GM18951 (cell line): ENCODE results near the gene LEKR1.

Experiments
- POLR2A ChIP-seq: IDR thresholded peaks from 4 replicates; pipeline ENCODE4 v1.6.1; 2011; ENCODE audit warnings: mild to moderate bottlenecking; ENCODE audit not compliant: insufficient read length, insufficient read depth; ENCODE audit errors: extremely low read depth
- in situ Hi-C: fragments of 300-500 bp; cut with MboI; formaldehyde crosslinking; loops from one replicate; pipeline ENCODE4 v1.12.0; 2022; ENCODE audit warnings: low sequenced_read_pairs, mixed read lengths, inconsistent platforms; ENCODE audit not compliant: unreplicated experiment

LEKR1 gene

DNA sequence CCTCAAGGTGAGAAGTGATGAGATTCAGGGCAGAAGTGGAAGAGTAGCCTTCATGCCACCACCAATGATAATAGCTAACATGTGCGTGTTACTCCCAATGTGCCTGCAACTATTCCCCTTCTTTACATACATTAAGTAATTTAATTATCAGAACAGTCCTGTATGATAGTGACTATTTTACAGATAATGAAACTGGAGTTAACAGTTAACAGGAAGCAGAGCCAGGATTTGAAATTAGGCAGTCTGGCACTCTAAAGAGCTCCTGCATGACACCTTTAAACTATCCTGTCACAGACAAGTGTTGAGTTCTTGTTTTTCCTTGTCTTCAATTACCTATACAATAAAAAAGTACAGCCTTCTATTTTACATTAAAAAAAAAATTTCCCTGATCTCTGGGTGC lies 148.8 kb downstream of the LEKR1 start:
- in situ Hi-C loops, result no loop called here
- TF ChIP-seq POLR2A, result no peak

DNA sequence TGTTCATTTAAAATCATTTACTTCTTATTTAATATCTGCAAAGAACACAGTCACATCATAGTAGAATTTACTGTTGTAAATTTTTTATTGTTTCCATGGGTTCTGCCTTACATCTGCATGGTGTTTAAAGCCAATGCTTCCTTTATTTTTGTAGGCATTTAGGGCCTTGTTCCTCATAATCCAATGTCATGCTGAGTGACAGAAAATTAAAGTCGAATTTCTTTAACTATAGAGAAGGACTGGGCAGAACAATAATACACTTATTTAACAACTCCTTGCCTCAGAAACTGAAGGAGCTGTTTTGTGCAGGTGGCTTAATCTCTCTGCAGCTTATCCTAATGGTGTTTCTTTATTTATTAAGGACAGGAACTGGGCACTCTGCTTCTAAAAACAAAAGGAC lies 149.6 kb downstream of the LEKR1 start:
- TF ChIP-seq POLR2A, result no peak
- in situ Hi-C loops, result no loop called here

DNA sequence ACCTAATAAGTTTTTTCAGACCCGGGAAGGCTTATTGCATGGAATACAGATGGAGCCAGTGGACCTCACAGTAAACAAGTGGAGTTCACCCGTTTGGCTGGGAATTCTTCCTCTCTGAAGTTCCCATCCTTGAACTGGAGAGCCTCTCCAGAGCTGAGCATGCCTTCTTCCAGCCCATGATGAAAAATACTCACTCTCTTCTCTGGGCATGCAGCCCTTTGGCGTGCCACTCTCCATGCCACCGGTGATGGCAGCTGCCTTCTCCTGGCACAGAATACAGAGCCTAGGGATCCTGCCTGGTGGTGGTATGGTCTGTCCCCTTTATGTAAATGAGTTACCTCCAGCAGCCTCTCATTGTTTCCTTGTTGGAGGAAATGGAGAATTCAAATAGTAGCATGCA lies 150.8 kb downstream of the LEKR1 start:
- in situ Hi-C loops, result no loop called here
- no peak for TF ChIP-seq POLR2A

DNA sequence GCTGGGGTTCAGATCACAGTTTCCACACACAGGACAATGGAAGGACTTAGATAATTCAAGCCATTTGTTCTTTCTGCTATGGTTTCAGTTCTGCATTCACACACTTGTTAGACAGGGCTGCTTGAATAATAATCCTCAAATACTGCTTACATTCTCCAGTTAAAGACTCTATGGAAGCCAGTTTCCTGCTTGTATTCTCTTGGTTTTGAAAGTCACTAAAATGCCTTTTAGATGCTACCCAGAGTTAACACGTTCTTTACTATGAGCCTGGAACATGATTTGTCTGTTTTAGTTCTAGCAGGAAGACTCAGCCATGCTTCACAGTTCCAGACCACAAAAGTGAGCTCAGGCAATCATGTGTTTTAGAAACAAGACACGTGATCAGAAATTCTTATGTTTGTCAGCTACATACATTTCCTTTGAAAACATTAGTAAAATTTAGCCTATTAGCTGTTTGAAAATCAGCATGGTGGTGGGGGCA lies 152.4 kb downstream of the LEKR1 start:
- TF ChIP-seq POLR2A, result no peak
- in situ Hi-C loops, result no loop called here

DNA sequence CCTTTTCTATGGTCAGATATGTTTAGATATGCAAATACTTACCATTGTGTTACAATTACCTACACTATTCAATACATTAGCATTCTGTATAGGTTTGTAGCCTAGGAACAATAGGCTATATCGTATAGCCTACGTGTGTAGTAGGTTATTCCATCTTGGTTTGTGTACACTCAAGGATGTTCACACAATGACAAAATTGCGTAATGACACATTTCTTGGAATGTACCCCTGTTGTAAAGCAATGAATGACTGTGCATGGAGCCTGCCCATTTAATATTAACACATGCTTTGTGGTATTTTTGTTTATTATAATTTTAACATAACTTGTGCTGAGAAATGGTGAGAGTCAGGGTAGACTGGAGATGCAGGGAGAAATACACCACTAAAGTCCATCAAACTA lies 154.9 kb downstream of the LEKR1 start:
- TF ChIP-seq POLR2A, result no peak
- in situ Hi-C loops, result no loop called here

DNA sequence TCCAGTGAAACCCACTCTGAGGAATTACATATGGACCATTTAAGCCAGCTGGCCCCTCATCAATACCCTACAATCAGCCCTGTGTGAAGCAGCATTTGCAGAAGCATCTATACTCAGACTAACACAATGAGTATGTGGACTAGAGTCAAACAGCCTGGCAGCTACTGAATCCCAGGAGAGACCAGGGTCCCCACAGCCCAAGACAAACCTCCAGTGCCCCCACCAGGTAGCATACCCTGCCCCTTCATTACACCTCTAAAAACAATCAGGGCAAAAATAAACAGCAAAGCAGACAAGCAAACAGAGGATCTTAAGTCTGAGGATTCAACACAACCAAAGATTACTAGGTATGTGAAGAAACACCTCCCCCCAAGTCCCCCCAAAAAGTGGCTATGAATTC lies 157.4 kb downstream of the LEKR1 start:
- in situ Hi-C loops, result no loop called here
- no peak for TF ChIP-seq POLR2A

DNA sequence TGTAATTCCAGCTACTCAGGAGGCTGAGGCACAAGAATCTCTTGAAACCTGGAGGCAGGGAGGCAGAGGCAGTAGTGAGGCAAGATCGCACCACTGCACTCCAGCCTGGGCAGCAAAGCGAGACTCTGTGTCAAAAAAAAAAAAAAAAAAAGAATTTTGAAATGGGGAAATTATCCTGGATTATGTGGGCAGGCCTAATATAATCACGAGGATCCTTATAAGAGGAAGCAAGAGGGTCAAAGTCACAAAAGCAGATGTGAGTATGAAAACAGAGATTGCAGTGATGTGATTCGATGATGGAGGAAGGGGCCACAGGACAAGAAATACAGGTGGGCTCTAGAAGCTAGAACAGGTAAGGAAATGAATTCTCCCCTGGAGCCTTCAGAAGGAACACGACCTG lies 159.6 kb downstream of the LEKR1 start:
- TF ChIP-seq POLR2A, result no peak
- in situ Hi-C loops, result no loop called here

DNA sequence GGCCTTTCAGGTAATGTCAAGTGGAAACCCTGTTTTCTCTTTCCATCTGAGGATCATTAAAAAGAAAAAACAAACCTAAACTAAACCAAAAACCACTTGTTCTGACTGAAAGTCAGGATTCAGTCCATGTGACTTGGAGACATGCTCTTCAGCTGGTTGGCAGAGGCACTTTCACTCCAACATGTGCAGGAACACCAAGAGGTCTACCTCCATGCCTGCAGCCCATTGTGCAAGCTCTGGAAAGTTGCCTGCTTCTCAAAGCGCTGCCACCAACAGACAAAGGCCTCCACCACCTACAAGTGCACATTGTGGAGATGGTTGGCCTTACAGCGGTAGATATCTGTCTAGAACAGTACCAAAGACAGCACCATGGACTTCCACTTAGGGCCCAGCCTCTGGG lies 161.8 kb downstream of the LEKR1 start:
- no peak for TF ChIP-seq POLR2A

GRCh38 chr3:156997351-156997750 lies 171.2 kb downstream of the LEKR1 start:
- in situ Hi-C loops, result no loop called here
- no peak for TF ChIP-seq POLR2A

More for the DNA sequence above, 161.8 kb downstream of the LEKR1 start:
- in situ Hi-C loops, result no loop called here

- TF ChIP-seq POLR2A, result no peak
- in situ Hi-C loops, result no loop called here
Measured at GRCh38 chr3:157001221-157001957, 175.2 kb downstream of the LEKR1 start.

- in situ Hi-C loops, result no loop called here
- TF ChIP-seq POLR2A, result no peak
Measured at GRCh38 chr3:157021679-157022078, 195.5 kb downstream of the LEKR1 start.

DNA sequence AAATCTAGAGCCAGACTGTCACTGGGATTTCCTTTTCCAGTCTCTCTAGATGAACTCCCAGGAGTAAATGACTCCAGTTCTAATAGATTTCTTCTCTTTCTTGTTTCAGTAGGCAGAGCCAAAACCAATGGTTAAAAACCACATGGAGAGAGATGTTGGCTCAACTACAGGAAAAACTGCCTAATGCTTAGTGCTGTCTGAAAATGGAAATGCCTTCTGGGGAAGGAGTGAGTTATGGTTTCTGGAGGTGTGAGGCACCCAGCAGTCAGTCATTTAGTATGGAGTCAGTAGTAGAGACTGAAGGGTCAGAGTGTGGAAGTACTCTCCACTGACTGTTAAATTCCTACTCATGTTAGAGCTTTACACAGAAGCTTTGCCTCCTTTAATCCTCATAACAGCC lies 197.1 kb downstream of the LEKR1 start:
- in situ Hi-C loops, result no loop called here
- no peak for TF ChIP-seq POLR2A

DNA sequence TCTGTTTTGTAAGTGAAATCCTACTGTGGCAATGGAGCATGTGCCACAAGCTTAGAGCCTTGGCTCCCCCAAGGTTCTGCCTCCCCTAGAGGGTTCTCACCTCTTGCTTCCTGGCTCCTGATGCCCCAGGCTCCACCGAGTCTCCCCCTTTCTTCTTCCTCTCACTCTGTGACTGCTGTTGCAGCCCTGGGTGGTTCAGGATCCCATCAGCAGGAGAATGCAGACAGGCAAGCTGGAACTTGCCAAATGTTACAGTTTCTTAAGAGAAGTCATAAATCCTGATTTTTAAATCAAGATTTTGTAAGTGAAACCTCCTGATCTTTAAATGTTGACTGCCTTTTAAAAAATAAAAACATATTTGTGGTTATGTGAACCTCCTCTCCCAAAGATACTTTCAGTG lies 199.9 kb downstream of the LEKR1 start:
- no peak for TF ChIP-seq POLR2A
- in situ Hi-C loops, result no loop called here

DNA sequence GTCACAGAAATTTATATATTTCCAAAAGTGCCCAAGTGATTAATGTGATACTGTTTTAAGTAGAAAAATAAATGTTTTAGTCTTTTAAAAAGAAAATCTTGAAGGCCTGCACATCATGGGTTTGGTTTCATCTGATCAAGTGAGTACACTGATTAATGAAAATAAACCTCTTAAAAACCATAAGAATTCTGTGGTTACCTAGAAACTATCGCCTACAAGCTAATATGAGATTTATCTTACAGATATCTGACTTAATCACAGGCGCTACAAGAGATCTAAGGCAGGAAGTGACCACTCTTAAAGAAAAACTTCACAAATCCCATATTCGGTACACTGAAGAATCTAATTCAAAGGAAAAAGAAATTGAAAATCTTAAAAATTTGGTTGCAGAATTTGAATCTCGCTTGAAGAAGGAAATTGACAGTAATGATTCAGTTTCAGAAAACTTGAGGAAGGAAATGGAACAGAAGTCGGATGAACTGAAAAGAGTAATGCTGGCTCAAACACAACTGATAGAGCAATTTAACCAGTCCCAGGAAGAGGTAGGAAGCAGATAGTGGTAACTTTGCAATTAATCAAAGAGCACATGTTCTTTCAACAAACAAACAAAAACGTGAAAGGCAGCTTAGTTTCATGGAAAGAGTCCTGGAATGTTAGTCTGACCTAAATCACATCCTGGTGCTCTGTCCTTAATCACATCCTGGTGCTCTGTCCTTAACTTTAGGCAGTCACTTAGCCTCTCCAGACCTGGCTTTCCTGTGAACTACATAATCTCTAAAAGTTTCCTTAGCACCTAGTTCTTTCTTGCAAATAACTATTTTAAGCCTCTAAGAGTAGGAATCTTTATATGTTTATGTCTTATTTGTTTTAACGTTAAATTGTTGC lies 201.9 kb downstream of the LEKR1 start:
- in situ Hi-C loops, result no loop called here
- TF ChIP-seq POLR2A, result no peak
